ENCODE measurements around the gene TCF12.

Gene TCF12

GRCh38 chr15:57255751-57256341 lies 337.4 kb downstream of the TCF12 start:
- DNase-seq (no peak), ATAC-seq (no peak)

DNA sequence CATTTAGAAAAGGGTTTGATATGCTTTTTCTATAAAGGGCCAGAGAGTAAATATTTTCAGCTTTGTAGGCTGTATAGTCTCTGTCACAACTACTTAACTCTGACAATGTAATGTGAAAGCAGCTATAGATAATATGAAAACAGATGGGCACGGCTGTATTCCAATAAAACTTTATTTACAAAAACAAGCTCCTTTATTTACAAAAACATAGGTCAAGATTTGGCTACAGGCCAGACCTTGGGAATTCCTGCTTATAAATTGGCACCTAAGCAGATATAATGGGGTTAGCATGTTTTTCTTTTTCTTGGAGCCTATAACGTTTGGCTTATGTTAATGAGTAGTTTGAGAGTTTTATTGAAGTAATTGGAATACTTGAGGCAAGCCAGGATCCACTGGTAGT lies 338.5 kb downstream of the TCF12 start:
- DNase-seq (no peak), ATAC-seq (no peak)

DNA sequence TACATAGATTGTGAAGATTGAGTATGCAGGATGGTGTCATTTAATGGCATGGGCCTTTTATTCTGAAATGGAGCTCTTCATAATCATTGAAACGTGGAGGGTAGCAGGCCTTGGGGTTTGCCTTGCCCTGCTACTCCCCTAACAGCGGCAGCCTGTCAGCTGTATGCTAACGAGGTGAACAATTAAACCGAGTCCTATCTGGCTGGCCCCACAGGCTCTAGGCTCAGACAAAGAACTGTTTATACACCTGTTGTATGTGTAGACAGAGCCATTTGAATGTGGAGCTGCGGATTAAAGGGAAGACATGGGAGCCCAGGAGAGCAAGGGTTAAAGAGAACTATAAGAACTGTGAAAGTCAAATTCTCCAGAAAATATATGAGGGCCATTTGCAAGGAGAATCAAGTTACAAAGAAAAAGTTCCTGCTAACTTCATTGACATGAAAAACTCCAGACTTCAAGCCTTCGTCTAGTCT lies 341.2 kb downstream of the TCF12 start:
- DNase-seq, result no peak
- ATAC-seq, result no peak

- no peak for ATAC-seq
Observed at GRCh38 chr15:57263520-57263919, 345.1 kb downstream of the TCF12 start.

DNA sequence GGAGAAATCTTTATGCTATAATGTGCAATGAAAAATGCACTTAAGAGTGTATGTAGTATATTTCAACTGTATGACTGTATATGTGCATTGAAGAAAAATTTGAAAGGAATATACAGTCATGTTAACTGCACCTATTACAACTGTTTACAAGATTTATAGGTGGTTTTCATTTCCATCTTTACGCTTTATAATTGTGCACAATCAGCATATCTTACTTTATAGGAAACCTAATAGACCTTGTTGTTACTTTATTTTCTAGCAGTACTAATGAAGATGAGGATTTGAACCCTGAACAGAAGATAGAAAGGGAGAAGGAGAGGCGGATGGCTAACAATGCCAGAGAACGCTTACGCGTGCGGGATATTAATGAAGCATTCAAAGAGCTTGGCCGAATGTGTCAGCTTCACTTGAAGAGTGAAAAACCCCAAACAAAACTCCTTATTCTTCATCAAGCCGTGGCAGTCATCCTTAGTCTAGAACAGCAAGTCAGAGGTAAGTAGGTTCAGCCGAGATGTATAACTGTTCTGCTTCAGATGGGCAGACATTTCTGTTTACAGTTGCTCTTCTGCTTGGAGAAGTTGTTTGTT lies 354.4 kb downstream of the TCF12 start:
- ATAC-seq (no peak), DNase-seq (no peak)

More at GRCh38 chr15:57263520-57263919, 345.1 kb downstream of the TCF12 start:
- no peak for DNase-seq

- DNase-seq (no peak), ATAC-seq (no peak)
Observed at GRCh38 chr15:57273402-57273801, 355.0 kb downstream of the TCF12 start.

DNA sequence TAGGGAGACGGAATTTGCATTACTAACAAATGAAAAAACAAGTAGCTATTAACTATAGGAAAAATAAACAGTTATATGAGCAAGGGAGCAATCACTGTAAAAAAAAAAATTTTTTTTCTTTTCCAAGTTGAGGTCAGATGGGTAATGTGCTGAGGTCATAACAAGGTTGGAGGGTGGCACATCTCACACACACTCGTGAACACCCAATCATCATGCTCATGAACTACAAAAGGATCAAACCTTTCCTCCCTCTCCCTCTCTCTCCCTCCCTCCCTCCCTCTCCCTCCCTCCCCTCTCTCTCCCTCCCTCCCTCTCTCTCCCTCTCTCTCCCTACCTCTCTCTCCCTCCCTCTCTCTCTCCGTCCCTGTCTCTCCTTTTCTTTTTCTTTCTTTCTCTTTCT lies 360.0 kb downstream of the TCF12 start:
- no peak for ATAC-seq
- DNase-seq, result no peak

- DNase-seq (no peak), ATAC-seq (no peak)
Observed at GRCh38 chr15:57280464-57280863, 362.0 kb downstream of the TCF12 start.

DNA sequence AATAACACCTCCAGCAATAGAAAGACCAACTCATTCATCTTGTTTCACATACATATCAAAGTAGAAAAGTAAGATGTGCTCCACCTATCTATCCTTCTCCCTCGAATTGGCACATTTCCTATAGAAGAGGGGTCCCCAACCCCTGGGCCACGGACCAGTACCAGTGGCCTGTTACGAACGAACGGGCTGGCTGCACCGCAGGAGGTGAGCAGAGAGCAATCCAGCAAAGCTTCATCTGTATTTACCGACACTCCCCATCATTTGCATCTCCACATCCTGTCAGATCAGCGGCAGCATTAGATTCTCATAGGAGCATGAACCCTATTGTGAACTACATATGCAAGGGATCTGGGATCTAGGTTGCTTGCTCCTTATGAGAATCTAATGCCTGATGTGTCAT lies 362.9 kb downstream of the TCF12 start:
- DNase-seq (no peak), ATAC-seq (no peak)

- DNase-seq (no peak), ATAC-seq (no peak)
Observed at GRCh38 chr15:57282686-57283085, 364.2 kb downstream of the TCF12 start.

- ATAC-seq, result no peak
- no peak for DNase-seq
Observed at GRCh38 chr15:57283774-57284503, 365.5 kb downstream of the TCF12 start.

DNA sequence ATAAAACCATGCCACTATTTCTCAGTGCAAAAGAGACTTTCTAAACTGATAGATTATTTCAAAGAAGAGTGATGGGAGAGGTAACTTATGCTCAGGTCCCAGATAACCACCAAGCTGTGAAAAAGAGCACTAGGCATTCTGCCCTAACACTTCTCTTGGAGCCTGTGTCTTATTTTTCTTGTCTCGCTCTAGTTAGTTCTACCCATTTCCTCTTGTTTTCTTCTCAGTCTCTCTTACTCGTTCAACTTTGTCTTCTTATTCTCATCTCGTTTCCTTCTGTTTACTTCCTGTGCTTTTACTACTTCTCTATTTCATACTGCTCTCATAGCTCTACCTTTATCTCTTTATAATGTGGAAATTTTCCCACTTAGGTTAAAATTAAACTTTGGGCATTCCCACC lies 366.1 kb downstream of the TCF12 start:
- ATAC-seq (no peak), DNase-seq (no peak)

DNA sequence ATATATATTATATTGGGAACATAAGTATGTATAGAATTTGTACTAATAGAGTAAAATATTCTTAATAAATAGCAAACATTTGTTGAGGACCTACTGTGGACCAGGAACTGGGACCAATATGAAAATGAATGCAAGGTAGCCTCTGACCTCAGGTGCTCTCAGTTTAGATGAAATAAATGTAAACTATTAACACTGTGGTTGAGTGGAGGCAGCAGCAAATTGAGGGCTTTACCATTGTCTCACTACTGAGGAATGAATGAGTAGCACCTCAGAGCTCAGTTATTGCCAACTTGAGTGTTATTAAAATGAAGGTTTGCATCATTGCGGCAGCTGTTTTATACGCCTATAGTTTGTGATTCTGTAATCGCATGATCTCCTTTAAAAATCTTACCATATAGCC lies 366.9 kb downstream of the TCF12 start:
- ATAC-seq (no peak), DNase-seq (no peak)

DNA sequence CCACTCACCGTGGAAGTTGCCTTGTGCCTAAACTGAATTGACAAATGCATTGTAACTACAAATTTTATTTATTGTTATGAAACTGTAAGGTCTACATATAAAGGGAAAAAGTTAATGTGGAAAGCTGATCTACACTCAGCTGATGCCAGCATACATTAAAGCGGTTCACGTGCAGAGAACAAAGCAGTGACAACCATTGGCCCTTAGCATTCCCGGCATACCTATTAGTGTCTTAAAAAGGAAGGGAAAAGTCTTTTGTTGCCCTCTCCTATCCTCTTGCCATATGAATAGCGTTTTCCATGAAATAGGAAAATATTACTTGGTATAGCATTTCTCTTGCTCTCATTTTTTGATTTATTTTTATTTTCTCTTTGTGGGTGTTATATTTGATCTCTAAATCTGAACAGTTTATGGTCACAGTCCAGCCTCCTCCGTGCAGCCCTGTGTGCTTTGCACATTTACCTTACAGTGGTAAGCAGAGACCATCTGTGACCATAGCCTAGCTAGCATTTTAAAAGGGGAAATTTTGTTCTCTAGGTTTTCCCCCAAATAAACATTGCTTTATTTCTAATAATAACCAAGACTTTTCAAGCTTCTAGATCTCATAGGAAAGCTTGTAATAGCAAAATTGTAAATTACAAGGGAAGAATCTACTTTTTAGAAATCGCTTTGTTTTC lies 368.1 kb downstream of the TCF12 start:
- ATAC-seq (no peak), DNase-seq (no peak)

DNA sequence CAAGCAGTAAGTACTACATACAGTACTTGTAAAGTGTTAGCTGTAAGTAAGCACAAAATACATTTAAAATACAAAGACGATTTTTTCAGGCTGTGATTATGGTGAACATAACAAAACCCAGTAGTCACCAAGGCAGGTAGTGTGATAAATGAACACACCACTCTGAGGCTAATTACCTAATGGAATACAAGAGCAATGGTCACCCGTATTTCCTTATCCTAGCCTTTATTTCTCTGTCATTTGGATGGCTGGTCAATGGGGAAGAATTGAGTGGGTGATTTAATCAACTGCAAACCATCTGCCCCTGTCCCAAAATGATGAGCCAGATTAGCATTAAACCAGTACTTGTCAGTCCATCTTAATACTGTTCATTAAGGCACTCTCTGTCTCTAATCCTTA lies 368.7 kb downstream of the TCF12 start:
- ATAC-seq, result no peak

DNA sequence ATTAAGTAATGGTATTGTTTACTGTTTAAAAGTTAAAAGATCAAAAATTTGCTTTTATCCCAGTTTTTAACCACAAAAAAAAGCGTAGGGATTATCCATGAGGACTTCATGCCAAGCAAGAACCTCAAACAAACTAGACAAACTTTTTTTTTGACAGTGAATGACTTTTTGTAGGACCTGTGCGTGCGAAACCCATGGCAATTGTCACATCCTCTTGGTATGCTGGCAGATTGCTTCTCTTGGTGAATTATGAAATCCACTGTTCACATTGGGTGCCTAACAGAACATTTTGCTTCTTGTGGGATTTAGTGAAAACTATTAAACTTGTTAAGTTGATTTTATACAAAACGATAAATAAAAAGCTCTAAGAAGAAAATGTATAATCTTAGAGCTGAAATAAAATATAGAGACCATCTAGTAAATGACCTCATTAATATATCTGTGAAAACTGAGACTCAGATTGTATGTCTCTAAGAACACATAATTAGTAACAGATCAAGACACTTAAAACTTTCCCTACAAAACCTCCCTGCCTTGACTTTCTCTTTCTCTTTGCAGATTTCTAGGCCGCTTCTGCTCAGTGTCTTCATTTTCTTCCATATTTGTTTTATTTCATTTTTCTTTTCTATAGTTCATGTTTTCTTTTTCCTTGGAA lies 370.6 kb downstream of the TCF12 start:
- DNase-seq (no peak), ATAC-seq (no peak)

More for the DNA sequence above, 368.7 kb downstream of the TCF12 start:
- no peak for DNase-seq

GRCh38 chr15:57290187-57290586 lies 371.7 kb downstream of the TCF12 start:
- no peak for ATAC-seq

DNA sequence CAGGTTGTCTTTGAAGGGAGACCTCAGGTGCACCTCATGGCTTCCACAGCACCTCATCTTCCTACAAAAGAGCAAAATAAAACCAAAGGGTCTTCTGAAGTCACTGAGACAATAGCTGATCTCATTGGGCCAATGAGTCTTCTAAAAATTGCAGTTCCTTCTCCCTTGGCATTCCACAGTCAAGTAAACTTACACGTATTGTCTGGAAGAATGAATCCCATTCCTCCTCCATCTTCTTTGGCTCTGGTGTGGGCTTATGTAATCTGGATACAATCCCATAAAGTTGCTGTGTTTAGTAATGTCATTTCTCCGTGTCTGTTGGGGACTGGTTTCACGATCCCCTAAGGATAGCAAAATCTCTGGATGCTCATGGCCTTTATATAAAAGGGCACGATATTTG lies 372.4 kb downstream of the TCF12 start:
- no peak for DNase-seq
- no peak for ATAC-seq

More at GRCh38 chr15:57290187-57290586, 371.7 kb downstream of the TCF12 start:
- DNase-seq, result no peak

DNA sequence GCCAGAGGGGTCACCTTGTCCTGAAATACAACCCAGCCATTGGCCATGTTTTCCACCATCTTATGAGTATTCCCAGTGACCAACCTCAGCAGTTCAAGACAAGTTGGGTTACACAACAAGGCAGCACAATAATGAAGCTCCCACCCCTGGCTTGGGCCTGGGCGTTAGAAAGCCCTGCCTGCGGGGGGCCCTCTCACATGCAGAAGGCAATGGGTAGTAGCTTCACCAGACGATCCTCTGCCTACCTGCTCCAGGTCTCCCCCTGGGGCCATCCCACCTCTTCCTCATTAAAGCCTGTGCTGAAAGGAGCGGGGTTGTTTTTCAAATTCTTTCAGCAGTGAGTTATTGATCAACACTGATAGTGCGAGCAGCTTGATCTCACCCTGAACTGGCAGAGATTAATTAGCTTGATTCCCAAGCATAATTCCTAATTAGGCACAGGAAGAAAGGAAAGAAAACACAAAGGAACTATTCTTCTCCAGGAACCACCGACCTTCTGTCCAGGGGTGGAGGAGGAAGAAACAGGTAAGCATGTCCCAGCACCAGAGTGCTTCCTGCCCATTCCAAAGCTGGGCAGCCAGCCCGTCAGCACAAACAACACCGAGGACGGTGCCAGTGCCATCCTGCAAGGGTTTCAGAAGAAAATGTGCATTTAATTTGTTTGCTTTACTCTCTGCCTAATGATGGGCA lies 378.2 kb downstream of the TCF12 start:
- DNase-seq (no peak), ATAC-seq (no peak)

- ATAC-seq, result no peak
- DNase-seq, result no peak
Observed at GRCh38 chr15:57297163-57297593, 378.7 kb downstream of the TCF12 start.

DNA sequence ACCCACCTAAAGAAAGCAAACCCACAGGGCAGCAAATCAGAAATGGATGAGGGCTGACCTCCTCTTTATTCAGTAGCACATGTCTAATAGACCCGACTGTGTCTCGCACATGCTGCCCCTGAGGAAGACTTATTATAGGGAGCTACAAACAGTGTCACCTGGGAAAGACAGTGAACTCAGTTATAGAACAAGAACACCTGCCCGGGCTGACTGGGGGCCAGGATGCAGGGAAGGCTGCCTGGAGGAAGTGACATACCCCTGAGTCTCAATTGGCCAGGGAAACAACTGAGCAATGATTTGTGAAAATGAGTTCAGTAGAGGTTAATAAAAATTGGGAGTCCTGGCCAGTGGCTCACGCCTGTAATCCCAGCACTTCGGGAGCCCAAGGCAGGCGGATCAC lies 379.2 kb downstream of the TCF12 start:
- no peak for ATAC-seq
- no peak for DNase-seq

- no peak for ATAC-seq
Observed at GRCh38 chr15:57298204-57298603, 379.8 kb downstream of the TCF12 start.

More at GRCh38 chr15:57298204-57298603, 379.8 kb downstream of the TCF12 start:
- no peak for DNase-seq
